ACHN (cell line): Measurements from ENCODE around the gene LAPTM4A.
A peak's percentile ranks its signal among the peaks of the same experiment; 100 is the strongest.

Source experiments
- DNase-seq: peaks from one replicate; pipeline ENCODE4 v3.0.0-alpha.2; 2015
- in situ Hi-C: cut with HindIII; loops from 2 replicates; pipeline ENCODE4 v1.10.0; 2017; ENCODE audit warnings: low sequenced_read_pairs, low pct_ligation_motif_present, low pct_unique_long_range_greater_than_20kb

LAPTM4A gene

DNA sequence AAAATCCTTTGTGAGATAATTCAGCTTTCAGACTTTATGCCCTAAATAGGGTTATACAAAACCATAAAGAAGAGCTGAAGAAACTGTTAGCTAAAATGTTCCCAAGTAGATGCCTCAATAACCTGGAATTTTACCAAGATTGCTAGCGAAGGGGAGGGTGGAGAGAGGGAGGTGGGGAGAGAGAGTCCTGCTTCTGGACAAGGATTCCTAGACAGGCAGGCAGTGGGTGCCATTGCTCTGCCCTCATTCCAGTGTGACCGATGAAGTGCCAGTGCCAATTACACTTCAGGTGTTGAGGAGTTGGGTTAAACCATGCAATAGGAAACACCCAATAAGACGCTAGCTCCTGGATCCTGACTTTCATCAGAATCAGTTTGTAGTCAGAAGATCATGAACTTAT is 18.1 kb downstream of the LAPTM4A start:
- in situ Hi-C loops: no loop called here
- DNase-seq: no peak

DNA sequence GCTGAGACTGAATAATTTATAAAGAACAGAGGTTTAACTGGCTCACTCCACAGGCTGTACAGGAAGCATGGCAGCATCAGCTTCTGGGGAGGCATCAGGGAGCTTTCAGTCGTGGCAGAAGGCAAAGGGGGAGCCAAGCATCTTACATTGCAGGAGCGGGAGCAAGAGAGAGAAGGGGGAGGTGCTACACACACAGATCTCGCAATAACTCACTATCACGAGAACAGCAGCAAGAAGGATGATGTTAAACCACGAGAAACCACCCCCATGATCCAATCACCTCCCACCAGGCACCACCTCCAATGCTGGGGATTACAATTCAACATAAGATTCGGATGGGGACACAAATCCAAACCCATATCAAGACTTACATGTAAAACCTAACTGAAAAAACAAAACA is 21.2 kb downstream of the LAPTM4A start:
- in situ Hi-C loops: no loop called here
- DNase-seq: no peak

DNA sequence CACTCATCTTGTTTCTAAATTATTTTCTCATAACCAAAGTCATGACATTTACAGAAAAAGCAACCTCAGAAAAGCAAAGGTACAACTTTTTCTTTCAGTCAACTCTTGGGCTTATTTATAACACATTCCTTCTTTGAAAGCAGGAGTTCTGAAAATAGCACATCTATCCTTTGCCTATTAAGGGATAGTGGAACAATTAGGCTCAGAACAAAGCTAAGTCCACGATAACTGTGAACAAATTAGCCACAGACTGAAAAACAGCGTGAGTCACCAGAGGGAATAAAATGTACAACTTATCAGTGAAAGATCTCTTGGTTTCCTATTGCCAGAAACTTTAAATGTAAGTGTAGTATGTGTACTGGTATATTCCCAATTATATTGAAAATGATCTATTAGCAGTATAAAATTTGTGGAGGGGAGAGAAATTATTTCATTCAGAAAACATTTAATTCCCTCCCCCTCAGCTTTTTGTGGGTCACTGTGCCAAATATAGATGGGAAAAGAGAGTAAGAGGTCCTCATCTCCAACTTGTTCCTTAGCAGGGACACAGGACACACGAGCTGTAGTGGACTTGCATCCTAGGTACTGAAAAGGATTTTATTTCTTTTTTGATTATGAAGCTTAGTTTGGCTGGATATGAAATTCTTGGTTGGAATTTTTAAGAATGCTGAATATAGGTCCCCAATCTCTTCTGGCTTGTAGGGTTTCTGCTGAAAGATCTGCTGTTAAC is 23.6 kb downstream of the LAPTM4A start:
- no peak for DNase-seq
- in situ Hi-C loops: no loop called here

DNA sequence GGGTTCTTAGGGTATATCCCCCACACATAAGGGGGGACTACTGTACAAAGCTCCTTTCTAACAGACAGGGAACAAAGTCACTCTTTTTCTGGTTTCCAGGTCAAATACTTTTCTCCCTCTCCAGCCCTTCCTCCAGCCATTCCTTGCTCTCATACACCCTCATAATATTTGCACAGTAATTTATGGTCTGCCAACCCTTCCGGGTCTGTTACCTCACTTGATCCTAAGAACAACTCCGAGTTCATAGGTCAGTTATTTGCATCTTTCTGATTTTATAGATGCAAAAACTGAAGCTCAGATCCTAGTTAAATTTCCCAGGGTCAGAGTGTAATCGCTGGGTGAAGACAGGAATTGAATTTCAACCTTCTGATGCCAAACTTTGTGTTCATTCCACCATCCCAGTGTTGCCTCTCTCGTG is 24.2 kb downstream of the LAPTM4A start:
- no peak for DNase-seq
- in situ Hi-C loops: no loop called here

DNA sequence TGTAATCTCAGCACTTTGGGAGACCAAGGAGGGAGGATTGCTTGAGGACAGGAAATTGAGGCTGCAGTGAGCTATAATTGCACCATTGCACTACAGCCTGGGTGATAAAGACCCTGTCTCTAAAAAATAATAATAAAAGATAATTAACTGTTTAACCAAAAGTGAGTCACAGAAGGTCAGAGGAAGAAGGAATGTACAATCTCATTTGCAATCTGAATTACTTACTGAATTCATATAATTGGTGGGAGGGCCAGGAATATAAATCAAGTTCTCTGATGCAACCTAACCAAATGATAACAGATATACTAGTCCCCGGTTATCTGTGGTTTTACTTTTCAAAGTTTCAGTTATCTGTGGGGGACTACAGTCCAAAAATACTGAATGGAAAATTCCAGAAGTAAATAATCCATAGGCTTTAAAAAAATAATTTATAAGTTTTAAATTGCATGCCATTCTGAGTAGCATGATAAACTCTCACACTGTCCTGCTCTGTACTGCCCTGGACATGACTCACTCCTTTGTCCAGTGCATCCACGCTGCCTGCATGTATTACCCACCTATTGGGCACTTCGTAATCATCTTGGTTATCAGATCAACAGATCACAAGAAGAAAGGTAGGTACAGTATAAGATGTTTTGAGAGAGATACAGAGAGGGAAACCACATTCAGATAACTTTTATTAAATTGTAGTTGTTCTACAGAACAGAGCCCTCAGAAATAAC is 26.2 kb downstream of the LAPTM4A start:
- in situ Hi-C loops: no loop called here
- no peak for DNase-seq

DNA sequence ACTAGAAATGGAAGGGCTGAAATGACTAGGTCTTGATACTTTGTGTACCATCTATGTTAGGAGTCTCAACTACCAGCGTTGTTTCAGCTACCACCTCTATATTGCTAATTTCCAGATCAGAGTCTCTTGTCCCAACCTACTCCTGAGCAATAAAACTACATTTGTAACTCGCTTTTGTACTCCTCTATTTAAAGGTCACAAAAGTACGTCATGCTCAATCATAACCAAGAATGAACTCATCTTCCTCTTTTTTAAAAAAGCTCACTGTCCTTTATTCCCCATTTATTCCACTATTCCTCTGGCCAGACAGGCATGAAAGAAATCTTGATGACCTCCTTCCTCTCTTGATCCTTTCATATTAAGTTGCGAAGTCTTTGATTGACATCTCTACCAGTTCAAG is 27.7 kb downstream of the LAPTM4A start:
- no peak for DNase-seq
- in situ Hi-C loops: no loop called here

DNA sequence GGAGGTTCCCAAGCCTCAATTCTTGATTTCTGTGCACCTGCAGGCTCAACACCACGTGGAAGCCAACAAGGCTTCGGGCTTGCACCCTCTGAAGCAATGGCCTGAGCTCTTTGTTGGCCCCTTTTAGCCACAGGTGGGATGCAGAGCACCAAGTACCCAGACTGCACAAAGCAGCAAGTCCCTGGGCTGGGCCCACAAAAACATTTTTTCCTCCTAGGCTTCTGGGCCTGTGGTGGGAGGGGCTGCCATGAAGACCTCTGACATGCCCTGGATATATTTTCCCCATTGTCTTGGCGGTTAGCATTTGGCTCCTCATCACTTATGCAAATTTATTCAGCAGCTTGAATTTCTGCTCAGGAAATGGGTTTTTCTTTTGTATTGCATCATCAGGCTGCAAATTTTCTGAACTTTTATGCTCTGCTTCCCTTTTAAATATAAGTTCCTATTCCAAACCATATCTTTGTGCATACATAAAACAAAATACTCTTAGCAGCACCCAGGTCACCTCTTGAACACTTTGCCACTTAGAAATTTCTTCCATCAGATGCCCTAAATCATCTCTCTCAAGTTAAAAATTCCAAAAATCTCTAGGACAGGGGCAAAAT is 29.9 kb downstream of the LAPTM4A start:
- DNase-seq: no peak
- in situ Hi-C loops: no loop called here

DNA sequence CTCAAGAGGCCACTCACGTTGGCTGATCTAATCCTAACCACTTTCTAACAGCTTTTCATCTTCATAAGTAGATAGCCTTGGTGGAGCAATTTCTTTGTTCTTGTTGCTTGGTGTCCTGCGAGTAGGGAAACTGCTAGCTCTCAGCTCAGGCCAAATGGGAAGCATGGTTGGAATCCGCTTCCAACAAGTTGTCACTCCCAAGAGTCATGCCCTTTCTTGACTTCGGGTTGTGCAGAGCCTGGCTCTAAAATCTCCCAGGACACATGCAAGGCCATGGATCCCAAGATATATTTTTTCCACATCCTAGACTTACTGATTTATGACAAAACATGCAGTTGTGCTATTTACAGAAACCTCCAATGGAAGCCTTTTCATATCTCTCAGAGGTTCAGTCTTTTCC is 31.7 kb downstream of the LAPTM4A start:
- in situ Hi-C loops: no loop called here

DNA sequence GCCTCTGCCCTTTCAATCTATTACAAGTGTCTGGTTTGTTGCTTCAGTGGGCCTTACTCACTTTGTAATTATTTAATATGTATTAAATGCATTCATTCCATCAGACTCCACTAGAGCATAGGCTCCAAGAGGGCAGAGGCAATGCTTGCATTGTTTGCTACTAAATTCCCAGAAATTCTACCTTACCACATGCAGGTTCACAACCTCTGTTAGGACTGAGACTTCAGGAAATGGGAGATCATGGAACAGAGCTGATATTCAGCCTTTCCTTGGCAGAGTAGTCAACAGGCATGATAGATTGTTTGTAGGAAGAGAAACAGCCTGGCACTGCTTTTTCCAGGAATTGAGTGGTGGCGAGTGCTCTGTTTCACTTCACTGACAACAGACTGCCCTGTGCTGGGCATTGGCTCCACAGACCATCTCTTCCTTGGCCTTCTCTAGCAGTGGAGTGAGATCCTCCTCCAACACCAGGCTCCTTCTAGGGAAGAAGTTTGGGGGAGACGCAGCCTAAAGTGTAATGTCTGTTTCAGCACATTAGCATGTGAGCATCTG is 32.8 kb downstream of the LAPTM4A start:
- in situ Hi-C loops: no loop called here
- no peak for DNase-seq

More for the DNA sequence above, 31.7 kb downstream of the LAPTM4A start:
- DNase-seq: no peak

DNA sequence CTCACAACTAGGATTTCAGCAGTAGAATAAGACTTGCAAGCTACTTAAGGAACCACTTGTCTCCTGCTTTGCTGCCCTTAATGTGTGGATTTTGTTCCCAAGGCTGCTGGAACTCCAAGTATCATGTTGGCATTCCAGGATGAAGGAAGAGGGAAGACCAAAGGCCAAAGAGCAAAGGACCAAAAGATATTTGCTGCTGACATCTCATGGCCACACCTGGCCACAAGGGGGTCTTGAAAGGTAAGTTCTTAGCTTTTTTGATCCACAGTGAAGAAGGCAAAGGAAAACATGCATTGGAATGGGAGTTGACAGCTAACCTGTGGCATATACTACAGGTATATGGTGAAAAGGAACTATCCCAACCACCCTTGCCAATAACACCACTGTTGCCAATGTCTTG is 35.1 kb downstream of the LAPTM4A start:
- in situ Hi-C loops: no loop called here

DNA sequence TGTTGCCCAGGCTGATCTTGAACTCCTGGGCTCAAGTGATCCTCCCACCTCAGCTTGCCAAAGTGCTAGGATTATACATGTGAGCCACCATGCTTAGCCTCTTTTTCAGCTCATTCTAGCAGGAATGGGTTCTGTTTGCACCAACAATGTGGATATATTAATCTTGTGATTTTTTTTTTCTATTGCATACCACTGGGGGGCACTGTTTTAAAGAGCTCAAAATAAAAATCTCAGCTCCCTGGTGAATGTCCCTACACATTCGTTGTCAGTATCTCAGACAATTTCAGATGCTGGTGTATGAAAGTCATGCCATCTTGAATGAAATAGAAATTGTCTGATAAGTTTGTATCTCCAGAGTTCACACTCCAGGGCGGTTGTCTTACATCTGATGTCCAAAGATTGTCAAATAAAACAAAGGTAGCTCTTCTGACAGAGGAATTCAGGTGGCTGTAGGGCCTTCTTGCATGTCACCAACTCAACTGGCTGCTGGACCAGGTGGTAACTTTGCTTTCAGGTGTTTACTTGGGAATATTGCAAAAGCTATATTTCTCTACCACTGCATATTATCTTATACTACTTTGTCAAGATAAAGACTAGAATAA is 35.8 kb downstream of the LAPTM4A start:
- peak; percentile 71 for DNase-seq
- in situ Hi-C loops: no loop called here

More for the DNA sequence above, 35.1 kb downstream of the LAPTM4A start:
- no peak for DNase-seq

DNA sequence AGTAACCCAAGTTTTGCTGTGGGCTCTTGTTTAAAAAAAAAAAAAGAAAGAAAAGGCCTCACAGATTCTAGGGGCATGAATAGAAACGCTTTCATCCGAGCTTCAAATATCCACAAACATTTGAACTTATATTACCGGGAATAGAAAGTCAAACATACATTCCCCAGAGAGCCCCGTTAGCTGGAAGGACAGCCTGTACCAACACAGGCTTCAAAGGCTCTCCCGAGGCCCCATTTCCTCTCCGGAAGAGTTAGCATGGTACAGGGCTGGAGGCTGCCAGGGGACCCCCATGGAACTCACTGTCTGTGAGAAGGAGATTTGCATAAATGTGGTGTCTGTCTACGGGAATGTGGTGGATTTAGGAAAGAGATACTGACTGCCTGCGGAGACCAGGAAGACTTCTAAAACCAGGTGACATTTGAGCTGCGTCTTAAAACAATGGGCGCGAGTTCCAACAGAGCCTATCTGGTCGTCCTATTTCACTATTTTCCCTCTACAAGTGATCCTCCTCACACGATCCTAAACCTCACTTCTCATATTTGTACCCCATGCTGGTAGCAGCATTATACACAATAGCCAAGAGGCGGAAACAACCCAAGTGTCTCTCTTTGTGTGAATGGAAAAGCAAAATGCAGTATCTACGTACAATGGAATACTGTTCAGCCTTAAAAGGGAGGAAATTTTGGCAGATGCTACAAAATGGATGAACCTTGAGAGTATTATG is 38.1 kb downstream of the LAPTM4A start:
- no peak for DNase-seq
- in situ Hi-C loops: no loop called here

DNA sequence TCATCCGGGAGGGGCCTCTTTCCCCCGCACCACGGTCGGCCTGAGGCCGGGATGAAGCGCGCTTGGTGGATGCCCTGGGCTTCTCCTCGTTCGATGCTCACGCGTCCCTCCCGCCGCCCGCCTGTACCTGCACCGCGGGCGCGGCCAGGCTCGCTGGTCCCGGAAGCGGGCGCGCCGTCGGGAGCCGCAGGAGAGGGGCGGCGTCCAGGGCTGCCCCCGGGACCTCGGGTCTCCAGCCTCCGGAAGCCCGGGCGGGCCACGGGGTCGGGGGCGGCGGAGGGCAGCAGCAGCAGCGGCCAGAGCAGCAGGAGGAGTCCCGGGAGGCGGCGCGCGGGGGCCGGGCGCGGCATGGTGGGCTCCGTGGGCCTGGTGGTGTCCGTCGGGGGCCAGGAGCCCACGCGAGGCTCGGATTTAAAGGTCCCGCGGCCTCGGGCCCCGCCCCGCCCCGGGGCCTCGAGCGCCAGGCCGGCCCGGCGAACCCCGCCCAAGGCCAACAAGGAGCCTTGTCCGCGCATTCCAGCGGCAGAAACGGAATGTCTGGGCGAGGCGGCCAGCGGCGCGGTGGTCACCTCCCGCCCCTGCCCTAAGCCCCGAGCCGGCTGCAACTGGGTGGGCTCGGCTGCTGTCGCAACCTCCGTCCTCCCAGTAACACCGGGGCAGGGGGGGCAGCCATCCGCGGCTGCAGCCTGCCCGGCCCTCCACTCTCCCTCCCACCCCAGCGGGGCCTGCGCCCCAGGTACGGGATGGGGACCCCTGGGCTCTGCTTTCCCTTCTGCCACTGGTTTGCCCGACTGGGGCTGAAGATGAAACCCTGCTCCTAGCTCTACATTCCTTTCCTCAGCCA is 38.9 kb downstream of the LAPTM4A start, which contains the start of gene MATN3:
Gene MATN3 (minus strand): TSS at position 387 of the 844 bp plus-strand sequence. CDS start 37 bp downstream, at position 350.
- peak; percentile 62 for DNase-seq
- in situ Hi-C loops: no loop called here

DNA sequence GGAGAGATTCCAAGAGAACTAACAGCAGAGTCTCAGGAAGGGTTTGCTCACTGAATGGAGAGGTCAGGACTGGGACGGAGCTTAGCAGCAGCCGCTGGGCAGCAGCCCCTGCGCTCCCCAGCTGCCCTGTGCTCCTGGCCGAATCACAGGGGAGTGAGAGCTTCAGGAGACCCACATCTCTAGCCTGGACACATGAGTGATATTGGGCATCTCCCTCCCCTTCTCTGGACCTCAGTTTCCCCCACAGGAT is 39.5 kb downstream of the LAPTM4A start:
- in situ Hi-C loops: no loop called here
- DNase-seq: no peak

DNA sequence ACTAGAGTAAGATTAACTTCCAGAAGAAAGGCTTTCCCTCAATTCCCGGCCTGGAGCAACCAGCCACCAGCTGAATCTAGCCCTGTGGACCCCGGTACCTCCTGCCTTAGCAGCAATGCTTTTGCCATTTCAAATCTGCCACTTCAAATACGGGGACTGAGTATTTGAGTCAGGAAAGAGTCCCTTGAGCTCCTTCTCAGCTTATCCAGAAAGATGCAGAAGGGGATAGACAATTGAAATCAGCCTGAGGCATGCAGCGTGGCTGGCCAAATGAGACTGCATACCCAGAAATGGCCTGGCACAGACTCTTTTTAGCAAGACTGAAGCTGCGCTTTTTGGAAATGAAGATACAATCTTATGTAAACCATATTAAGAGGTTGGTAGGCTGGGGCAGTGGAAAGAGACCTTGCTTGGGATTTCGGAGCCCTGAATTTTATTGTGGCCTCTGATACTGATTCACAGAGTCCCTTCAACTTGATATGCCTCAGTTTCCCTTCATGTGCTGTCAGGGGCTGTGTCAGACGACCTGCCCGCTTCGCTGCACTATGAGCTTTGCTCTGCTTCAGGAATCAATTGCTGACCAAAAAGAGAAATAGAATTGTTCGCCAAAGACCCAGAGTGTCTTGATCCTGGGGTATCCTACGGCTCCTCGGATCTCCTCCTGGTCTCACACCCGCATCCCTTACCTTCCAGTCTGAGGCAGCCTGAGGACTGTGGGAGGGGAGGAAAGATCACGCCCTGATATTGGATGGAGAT is 40.0 kb downstream of the LAPTM4A start:
- in situ Hi-C loops: no loop called here
- DNase-seq: no peak

DNA sequence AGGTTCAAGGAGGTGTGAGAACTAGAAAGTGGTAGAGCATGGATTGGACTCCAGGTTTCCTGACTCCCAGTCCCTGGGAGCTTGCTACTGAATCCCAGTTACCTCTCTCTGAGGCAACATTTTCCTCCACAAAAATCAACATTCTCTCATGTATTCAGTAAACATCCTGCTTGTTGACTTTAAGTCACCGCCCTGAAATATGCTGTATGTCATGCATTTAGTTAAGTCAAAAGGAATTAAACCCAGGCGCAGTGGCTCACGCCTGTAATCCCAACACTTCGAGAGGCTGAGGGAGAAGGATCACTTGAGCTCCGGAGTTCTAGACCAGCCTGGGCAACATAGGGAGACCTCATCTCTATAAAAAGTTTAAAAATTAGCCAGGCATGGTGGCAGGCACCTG is 42.7 kb downstream of the LAPTM4A start:
- in situ Hi-C loops: no loop called here
- no peak for DNase-seq

DNA sequence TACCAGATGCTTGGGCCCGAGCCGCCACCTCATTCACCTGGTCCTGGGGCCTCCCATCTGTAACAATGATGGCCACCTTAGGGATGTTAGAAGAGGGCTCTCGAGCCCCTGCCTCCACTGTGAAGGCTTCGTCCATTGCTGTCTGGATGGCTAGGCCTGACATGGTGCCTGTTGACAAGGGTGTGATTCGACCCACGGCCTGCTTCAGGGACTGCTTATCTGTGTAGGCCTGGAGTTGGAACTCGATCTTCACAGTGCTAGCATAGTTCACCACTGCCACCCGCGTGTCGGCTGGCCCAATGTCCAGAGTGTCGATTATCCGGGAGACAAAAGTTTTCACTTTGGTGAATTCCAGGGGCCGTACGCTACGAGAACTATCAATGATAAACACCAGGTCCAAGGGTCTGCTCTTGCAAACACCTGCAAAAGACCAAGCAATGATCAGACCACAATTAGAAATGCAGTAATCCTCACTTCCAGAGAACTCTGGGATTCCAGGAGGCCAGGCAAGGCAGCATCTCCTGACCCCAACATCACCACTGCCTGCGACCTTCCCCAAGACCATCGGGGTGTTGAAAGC is 45.4 kb downstream of the LAPTM4A start:
- DNase-seq: no peak
- in situ Hi-C loops: no loop called here
